Myocyte (in vitro differentiated cells): ENCODE measurements around the gene CACNA1D. TPM values are rescaled to one million over a fixed set of nuclear protein-coding genes. Genes with fewer than 3 reads are reported as not detected.
"Not testable (repeated sequence)": the region's sequence is repeated elsewhere in the genome, so short reads cannot be mapped to it uniquely, and the experiment has no call there.

ENCODE experiments used
- DNase-seq: peaks from one replicate; pipeline ENCODE4 v3.0.0-alpha.2; 2012; ENCODE audit warnings: low read depth
- polyA plus RNA-seq: library from polyadenylated mRNA; unstranded; fragments of >200 nt; gene quantifications from one replicate; pipeline ENCODE4 v1.2.1, GENCODE V29; 2012; ENCODE audit warnings: missing spikeins
- total RNA-seq: library from RNA; depleted of rRNA; stranded (reverse); fragments of >200 nt; gene quantifications from 2 replicates; pipeline ENCODE4 v1.2.3, GENCODE V29; 2014

The CACNA1D gene
- not detected in 2 replicates for total RNA-seq
- polyA plus RNA-seq, result 0.32 TPM

DNA sequence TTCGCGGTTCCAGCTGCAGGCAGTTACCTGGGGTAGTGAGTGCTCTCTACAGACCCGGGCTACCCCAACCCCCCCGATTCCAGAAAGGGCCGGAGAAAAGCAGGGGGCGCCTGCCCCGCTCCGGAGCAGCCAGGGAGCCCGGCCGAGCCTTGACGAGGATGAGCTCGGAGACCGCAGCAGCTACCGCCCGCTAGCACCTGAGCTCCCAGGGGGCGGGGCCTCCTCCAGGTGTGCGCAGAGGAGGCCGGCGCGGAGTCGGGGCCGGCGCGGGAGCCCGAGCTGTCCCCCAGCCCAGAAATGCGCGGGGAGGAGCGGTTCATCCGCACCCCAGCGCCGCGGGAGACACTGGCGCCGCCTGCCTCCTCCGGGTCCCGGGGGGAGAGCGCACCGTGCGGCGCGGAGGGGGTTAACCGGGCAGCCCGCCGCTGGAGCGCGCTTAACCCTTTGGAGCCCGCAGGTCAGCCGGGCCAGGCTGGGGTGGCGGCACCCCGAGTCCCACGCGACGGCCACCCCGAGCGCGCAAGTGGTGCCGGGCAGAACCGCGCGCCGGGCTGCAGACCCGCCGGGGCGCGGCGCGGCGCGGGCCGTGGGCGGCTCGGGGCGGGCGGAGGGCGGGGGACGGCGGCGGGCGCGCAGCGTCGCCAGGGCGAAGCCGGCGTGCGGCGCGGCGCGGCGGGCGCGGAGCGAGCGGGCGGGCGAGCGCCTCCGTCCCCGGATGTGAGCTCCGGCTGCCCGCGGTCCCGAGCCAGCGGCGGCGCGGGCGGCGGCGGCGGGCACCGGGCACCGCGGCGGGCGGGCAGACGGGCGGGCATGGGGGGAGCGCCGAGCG lies at the start of gene CACNA1D:
Gene CACNA1D (plus strand): TSS at position 649 of the 829 bp plus-strand sequence. CDS start 556 bp downstream, outside the sequence.
- no peak for DNase-seq

DNA sequence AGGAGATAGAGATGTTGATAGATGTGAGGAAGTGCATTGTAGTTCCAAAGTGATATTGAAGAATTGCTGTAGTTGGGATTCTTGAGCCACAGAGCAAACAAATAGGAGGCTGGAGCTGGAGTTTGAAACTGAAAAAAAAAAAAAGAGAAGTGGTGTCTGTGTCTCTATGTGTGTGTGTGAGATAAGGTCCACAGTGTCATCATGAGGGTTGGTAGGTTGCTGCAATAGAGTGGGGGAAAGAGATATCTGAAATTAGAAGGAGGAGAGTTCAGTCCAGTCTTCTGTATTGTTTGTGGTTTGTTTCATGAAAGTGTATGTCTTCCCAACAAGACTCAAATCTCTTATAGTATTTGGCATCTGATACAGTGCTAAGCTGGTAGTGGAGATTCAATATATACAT lies 37.3 kb upstream of the CACNA1D start:
- no peak for DNase-seq

DNA sequence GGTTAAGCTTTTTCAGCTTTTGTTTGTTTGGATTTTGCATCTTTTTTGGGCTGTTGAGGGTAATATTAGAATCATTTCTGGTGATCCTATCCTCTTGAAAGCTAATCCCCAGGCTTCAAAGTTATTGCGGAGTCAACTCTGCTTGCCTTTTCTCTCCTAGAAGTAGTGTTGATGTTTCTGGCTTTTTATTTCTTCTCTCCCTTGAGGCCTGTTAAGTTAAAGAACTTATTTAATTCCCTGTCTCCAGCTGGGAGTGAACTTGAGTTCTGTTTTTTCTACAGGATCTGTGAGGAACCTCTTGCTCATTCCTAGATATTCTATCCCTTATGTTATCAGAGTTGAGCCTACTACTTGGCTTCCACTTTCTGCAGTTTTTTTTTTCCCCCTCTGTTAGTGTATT lies 34.1 kb upstream of the CACNA1D start:
- no peak for DNase-seq

DNA sequence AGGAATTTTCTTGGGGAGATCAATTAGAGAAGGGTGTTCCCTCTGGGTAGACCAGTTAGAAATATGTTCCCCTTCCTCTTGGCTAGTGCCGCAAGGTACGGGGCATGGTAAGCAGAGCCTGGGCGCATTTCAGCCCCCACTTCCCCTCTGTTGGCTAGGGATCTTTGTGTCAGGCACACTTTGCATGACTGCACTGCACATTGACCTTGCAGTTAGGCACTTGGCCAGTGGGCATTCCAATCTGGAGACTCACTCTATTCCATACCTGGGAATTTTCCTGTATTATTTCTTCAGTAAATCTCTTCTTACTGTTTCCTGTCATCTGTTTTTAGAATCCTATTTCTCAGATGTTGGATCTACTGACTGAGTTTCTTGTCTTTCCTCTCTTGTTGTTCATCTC lies 30.0 kb upstream of the CACNA1D start:
- DNase-seq, result no peak

DNA sequence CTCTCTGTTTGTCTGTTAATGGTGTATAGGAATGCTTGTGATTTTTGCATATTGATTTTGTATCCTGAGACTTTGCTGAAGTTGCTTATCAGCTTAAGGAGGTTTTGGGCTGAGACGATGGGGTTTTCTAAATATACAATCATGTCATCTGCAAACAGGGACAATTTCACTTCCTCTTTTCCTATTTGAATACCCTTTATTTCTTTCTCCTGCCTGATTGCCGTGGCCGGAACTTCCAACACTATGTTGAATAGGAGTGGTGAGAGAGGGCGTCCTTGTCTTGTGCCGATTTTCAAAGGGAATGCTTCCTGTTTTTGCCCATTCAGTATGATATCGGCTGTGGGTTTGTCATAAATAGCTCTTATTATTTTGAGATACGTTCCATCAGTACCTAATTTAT lies 24.7 kb upstream of the CACNA1D start:
- not testable (repeated sequence) for DNase-seq

DNA sequence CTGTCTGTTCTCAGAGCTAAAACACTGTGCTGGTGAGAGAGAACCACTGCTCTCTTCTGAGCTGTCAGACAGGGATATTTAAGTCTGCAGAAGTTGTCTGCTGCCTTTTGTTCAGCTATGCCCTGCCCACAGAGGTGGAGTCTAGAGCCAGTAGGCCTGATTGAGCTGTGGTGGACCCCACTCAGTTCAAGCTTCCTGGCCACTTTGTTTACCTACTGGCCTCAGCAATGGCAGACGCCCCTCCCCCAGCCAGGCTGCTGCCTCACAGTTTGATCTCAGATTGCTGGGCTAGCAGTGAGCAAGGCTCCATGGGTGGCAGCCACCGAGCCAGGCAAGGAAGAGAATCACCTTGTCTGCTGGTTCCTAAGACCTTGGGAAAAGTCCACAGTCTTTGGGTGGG lies 21.0 kb upstream of the CACNA1D start:
- no peak for DNase-seq

DNA sequence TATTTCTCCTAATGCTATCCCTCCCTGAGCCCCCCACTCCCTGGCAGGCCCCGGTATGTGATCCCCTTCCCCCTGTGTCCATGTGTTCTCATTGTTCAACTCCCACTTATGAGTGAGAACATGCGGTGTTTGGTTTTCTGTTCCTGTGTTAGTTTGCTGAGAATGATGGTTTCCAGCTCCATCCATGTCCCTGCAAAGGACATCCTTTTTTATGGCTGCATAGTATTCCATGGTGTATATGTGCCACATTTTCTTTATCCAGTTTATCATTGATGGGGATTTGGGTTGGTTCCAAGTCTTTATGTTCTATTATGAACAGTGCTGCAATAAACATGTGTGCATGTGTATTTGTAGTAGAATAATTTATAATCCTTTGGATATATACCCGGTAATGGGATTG lies 18.0 kb upstream of the CACNA1D start:
- DNase-seq, result not testable (repeated sequence)

DNA sequence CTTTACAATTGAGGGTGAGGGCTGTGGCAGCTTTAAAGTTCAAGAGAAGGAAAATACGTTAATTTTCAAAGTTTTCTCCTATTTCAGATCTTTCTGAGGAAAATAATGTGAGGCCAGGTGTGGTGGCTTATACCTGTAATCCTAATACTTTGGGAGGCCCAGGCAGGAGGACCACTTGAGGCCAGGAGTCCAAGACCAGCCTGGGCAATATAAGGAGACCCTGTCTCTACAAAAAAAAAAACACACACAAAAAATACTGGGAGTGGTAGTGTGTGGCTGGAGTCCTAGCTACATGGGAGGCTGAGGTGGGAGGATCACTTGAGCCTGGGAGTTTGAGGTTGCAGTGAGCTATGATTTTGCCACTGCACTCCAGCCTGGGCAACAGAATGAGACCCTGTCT lies 16.7 kb upstream of the CACNA1D start:
- DNase-seq, result not testable (repeated sequence)

DNA sequence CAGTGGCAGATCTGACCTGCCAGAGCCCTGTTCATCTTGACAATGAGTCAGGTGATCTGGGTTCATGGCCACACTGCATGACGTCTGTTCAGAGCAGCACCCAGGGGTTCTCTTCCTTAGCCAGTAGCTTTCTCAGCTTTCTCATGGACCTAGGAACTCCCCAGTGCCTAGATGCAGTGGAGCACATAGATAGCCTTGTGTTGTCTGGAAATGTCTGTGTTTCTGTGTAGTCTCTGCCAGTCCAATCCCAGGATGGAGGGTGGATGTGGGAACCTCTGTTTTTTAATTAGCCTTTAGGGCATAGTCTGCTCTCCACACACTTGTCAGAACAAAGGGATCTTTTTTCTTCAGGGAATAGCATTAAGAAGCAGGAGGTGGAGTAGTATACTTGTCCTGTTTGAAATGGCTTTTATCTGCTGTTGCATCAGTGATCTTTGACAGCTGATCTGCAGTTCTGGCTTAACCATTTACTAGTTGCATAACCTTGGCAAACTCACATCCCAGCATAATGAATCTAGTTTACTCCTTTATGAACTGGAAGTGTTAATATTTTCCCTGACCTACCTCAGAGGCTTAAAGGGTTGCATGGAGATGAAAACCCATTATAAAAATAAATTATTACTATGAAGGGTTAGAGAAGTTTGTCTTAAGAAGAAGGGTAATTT lies 16.1 kb upstream of the CACNA1D start:
- DNase-seq, result no peak

DNA sequence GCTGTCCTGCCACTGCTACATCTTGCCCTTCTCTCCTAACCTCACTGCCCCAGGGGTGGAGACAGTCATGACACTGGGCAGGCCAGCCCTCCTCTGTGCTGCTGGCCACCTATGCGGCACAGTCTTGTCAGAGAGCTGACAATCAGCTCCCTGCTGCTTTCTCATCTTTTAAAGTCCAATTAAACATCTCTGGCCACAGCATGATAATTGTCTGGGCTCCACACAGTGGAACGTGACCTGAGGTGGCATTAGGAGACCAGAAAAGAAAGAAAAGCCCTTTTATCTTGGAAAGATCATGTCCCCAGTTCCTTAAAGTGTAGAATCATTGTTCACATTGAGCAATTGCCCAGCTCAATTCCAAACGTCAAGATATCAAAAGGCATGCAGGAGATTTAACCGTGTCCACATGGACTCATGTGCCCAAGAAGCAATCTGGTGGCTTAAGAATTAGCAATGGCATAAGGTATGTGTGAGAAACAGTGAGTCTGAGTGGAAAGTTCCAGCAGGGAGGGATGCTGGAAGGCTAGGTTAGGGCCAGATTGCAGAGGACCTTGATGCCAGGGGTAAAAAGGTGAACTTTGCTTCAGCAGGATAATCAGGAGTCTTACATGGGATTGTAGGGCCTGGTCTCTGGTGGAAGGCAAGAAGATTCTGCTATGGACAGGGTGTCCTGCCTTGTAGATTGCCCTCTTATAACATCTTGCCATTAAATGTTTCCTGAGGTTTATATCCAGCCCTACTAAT lies 15.3 kb upstream of the CACNA1D start:
- no peak for DNase-seq

DNA sequence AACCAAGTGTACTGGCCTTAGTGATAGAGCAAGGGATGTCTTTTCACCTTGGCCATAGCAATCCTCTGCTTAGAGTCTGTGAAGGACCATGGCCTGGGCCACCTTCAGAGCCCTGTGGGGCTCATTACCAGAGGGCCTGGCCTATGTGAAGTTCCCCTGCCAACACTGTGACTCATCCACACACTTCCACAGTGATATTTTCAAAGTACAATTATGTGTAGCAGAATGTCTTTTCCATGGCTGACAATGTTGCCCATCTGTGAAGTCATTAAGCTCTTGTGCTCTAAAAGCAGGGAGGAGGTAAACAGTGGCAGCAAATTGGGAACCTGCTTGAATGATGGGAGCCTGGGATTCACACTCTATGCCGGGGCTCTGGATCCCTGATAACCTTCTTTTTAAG lies 12.2 kb upstream of the CACNA1D start:
- no peak for DNase-seq

DNA sequence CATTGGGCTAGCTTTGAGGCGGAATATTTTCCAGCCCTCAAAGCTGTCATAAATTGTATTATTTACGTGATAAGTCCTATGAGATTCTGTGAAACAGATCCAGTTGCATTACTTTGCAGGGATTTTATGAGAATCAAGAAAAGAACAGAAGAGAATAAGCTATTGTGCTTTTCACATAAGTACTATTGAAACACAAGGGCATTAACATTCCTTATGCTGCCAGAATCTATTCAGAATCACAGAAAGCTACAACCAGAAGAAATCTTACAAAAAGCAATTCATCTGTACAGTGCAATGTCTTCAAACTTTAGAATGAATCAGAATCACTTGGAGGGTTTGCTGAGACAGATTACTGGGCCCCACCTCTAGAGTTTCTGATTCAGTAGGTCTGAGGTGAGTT lies 10.6 kb upstream of the CACNA1D start:
- DNase-seq, result no peak

DNA sequence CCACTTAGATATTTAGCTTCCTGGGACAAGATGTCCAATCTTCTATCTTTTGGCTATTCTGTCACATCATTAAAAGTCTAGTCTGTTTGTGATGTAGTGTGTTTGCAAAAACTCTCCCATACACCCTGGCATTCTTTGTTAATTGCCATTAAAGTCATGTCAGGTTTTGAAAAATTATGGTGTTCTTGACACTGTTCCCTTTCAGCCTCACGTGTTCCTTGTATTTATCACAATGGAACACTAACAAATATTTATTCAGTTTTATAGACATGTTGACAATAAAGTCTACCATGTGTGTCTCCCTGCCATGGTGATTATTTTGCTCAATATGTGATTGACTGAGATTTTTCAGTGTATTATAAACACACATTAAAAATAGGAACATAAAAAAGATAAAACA lies 9.4 kb upstream of the CACNA1D start:
- no peak for DNase-seq

DNA sequence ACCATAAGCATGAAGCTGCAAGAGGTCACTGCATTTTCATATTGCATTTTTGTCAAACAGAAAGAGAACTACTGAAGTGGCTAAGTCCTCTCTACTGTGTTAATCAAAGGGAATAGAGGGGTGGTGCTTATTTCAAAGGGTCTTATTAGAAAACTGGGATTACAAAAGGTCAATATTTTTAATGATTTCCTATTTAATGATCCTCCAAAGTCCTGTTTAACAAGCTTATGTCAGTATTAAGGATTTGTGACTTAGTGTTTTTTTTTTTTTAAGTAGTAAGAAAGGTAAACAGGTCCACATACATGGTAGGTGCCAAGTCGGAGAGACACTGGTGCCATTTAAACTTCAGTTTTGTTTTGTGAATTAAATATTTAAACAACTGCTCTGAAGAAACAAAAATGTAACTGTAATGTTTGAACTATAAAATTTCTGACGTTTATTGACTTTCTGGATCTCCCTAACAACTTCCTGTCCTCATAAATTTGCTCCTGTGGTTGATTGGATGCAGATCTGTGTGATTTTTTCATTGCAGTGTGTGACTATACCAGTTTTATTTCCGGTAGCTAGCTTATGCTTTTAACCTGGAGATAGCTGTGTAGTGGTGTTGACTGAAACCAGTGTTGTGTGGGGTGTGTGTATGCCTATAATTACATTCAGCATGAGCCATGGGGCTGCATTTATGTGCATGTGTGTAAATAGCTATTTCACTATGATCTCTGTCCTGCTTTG lies 8.6 kb upstream of the CACNA1D start:
- no peak for DNase-seq

DNA sequence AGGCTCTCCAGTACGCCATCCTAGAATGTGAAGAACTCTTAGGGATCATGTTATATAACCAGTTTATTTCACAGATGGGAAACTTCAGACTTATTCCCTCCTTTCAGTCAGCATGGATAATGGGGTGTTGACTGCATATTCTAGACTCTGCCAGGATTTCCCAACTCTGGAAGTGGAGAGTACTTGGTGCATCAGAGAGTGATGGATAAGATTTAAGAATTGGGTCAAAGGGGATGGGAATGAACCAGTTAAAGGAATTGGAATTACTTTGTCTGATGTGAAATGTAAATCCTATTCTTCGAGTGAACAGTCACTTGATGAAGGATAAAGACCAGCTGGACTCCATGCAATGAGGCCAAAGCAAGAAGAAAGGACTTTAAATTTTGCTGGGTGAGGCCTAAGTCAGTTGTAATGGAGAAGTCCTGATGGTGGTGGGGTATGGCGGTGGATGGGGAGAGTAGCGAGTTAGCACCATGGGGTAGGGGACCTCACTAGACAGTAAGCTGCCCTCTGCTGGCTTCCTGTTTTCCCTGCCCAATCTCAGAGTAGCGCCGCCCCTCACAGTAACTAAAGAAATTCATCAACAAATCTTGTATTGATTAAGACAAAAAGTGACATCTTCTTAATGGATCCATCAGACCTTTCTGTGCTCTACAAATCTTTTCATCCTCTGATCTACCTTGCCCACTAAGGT lies 7.3 kb upstream of the CACNA1D start:
- no peak for DNase-seq

DNA sequence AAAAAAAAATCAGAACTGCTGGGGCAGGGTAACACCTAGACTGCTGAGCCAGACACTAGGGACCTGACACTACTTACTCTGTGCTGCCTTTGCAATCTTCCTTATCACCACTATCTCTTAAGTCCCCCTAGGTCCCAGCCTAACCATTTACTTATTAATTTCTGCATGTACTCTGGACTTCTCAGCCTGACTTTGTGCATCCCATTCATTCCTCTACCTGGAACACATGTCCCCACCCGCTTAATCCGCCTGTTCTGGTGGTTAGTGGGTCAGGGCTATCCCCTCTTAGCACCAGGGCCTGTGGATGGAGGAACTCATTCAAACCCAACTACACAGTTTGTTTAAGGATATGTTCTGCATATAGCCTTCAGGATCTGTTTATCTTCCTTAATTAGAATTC lies 5.0 kb upstream of the CACNA1D start:
- DNase-seq, result no peak

DNA sequence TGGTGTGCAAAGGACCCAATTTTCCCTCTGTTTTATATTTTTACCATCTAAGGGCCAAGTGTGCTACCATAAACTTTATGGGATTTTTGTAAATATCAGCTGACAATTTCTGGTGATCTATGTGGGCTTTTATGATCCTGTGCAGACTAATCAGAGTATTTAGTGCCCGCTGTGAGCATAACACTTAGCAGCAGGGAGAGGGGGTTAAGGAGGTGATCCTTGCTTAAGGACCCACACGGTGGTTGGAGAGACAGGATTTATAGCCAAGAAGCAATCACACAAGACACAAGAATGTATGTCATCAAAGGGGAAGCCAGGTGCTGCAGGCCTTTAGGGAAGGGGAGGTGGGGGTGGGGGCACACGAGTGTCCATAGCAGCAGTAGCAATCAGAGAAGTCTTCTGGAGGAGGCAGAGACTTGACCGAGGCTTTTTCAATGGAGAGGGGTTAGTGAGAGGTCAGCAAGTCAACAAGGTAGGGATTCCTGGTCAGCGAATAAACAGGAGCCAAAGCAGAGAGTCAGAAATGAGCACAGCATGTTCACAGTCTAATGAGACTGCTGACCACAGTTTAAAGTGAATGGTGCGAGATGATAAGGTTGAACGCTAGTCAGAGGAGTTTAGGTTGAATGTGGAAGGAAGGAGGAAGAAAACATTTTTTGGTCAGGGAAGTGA lies 4.5 kb upstream of the CACNA1D start:
- DNase-seq, result no peak

DNA sequence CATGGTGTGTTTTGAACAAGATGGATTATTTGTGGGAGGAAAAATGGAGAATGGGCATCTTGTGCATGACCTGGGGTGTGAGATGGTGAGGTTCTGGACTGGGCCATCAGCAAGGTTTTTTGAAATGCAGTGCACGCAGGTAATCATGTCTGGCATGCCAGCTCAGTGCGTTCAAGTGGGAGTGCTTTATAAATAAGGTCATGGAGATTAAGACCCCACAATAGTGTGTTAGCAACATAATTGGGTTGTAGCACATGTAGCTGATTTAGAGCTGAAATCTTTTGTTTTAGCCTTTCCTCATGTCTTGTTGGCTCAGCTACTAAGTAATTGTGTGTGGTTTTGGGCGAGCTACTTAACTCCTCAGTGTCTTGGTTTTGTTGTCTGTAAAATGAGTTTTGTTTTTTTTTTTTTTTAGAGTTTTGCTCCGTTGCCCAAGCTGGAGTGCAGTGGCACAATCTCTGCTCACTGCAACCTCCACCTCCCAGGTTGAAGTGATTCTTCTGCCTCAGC lies 3.9 kb upstream of the CACNA1D start:
- no peak for DNase-seq

DNA sequence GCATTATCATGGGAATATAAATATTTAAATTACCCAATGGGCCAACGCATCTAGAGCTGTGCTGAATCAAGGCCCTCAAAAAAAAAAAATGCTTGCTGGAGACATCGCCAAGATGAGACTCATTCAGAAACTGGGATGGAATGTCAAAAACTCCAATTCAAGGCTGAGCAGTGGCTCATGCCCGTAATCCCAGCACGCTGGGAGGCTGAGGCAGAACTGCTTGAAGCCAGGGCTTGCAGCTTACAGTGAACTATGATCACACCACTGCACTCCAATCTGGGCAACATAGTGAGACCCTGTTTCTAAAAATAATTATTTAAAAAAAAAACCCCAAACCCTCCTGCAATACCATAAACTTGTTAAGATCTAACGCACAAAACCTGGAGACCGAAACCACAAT lies 3.1 kb upstream of the CACNA1D start:
- DNase-seq, result no peak

DNA sequence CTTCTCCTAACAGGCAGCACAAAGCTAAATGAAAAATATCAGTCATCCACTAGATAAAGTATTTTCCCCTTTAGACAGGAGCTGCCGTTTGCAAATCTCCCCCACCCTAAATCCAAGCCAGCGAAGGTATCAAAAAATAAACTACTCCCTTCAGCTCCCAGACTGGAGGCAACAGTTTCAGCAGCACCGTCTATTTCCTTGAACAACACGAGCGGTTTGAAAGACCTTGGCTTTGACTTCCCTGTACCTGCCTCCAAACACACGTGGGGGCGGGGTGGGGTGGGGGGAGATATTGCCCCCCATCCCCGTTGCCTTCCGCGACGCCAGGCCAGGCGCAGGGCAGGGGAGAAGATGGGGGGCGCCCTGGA lies 832 bp upstream of the CACNA1D start:
- DNase-seq, result no peak
